ENCODE data around the gene TEPSIN.

The TEPSIN gene

GRCh38 chr17:81229666-81229920 lies 9.3 kb downstream of the TEPSIN start:
- no peak for TF ChIP-seq ISL1 (CRISPR knock-in tag; IDR thresholded peaks at IDR 0.05)
- no peak for TF ChIP-seq TSHZ2 (CRISPR knock-in tag; IDR thresholded peaks at IDR 0.05)
- no peak for TF ChIP-seq TOX (CRISPR knock-in tag; IDR thresholded peaks at IDR 0.05; ENCODE audit: borderline replicate concordance)
- no peak for TF ChIP-seq CREB5 (CRISPR knock-in tag; IDR thresholded peaks at IDR 0.05; ENCODE audit: low read depth)
- no peak for TF ChIP-seq ZNF8 (CRISPR knock-in tag; IDR thresholded peaks at IDR 0.05)
- no peak for TF ChIP-seq RARB (CRISPR knock-in tag; IDR thresholded peaks at IDR 0.05)
- no peak for TF ChIP-seq CSRNP3 (CRISPR knock-in tag; IDR thresholded peaks at IDR 0.05)
- no peak for TF ChIP-seq ZNF565 (CRISPR knock-in tag; conservative IDR thresholded peaks at IDR 0.05; ENCODE audit: low read depth)
- TF ChIP-seq ZFP3 (CRISPR knock-in tag; IDR thresholded peaks at IDR 0.05) = no peak
- no peak for TF ChIP-seq SNAI2 (CRISPR knock-in tag; IDR thresholded peaks at IDR 0.05)
- no peak for TF ChIP-seq PATZ1 (CRISPR knock-in tag; IDR thresholded peaks at IDR 0.05; ENCODE audit: borderline replicate concordance)
- no peak for TF ChIP-seq OSR1 (CRISPR knock-in tag; IDR thresholded peaks at IDR 0.05)
- no peak for TF ChIP-seq POU6F1 (CRISPR knock-in tag; IDR thresholded peaks at IDR 0.05; ENCODE audit: borderline replicate concordance, low read depth)
- no peak for TF ChIP-seq ZFP30 (CRISPR knock-in tag; IDR thresholded peaks at IDR 0.05)
- ATAC-seq = no peak

GRCh38 chr17:81228834-81229665 lies 9.8 kb downstream of the TEPSIN start:
- ATAC-seq = no peak
- TF ChIP-seq RARB (CRISPR knock-in tag; IDR thresholded peaks at IDR 0.05) (no peak), TOX (CRISPR knock-in tag; IDR thresholded peaks at IDR 0.05; ENCODE audit: borderline replicate concordance) (no peak), ISL1 (CRISPR knock-in tag; IDR thresholded peaks at IDR 0.05) (no peak), PPARA (CRISPR knock-in tag; IDR thresholded peaks at IDR 0.05; ENCODE audit: borderline replicate concordance) (no peak), ZFP3 (CRISPR knock-in tag; IDR thresholded peaks at IDR 0.05) (no peak), SNAI2 (CRISPR knock-in tag; IDR thresholded peaks at IDR 0.05) (no peak), ZNF70 (CRISPR knock-in tag; IDR thresholded peaks at IDR 0.05) (no peak), PATZ1 (CRISPR knock-in tag; IDR thresholded peaks at IDR 0.05; ENCODE audit: borderline replicate concordance) (no peak), ZFP30 (CRISPR knock-in tag; IDR thresholded peaks at IDR 0.05) (no peak), CSRNP3 (CRISPR knock-in tag; IDR thresholded peaks at IDR 0.05) (no peak), CSDC2 (CRISPR knock-in tag; IDR thresholded peaks at IDR 0.05) (no peak)

Data from SK-N-SH treated with all-trans-retinoic acid at 6 μM for 48 hours (cell line).